Neural cell (in vitro differentiated cells): ENCODE results near the gene SUMO2. TPM values are rescaled to one million over a fixed set of nuclear protein-coding genes. Genes with fewer than 3 reads are reported as not detected.
"Not testable (repeated sequence)": the region's sequence is repeated elsewhere in the genome, so short reads cannot be mapped to it uniquely, and the experiment has no call there.

ENCODE experiments used
- H2AFZ ChIP-seq: fragments of 200-600, 300-800 bp; sonication (generic), shearing (Covaris generic); 2 replicates; pipeline ENCODE4 v1.6.0; 2014; ENCODE audit warnings: low read depth, mild to moderate bottlenecking, antibody characterized with exemption, low read length, moderate library complexity
- H3F3A ChIP-seq: fragments of 200-600 bp; shearing (Covaris generic); 2 replicates; pipeline ENCODE4 v1.6.1; 2016; ENCODE audit warnings: mild to moderate bottlenecking, moderate library complexity, mixed read lengths, antibody characterized with exemption, low read length; ENCODE audit not compliant: insufficient read depth, poor library complexity, severe bottlenecking
- H3K27ac ChIP-seq: fragments of 200-600, 300-800 bp; sonication (generic), shearing (Covaris generic); 2 replicates; pipeline ENCODE4 v1.5.1; 2014; ENCODE audit warnings: mild to moderate bottlenecking, low read length, moderate library complexity
- H3K27me3 ChIP-seq: fragments of 300-800, 200-600 bp; sonication (generic), shearing (Covaris generic); 2 replicates; pipeline ENCODE4 v1.6.0; 2014; ENCODE audit warnings: mild to moderate bottlenecking, low read depth, low read length, moderate library complexity; ENCODE audit not compliant: insufficient read depth
- H3K36me3 ChIP-seq: fragments of 300-800, 200-600 bp; sonication (generic), shearing (Covaris generic); 2 replicates; pipeline ENCODE4 v1.5.1; 2014; ENCODE audit warnings: mild to moderate bottlenecking, antibody characterized with exemption, low read length, moderate library complexity; ENCODE audit not compliant: insufficient read depth
- H3K4me2 ChIP-seq: fragments of 300-800, 200-600 bp; sonication (generic), shearing (Covaris generic); 2 replicates; pipeline ENCODE4 v1.6.0; 2014; ENCODE audit warnings: mild to moderate bottlenecking, low read length
- H3K4me3 ChIP-seq: fragments of 300-800, 200-600 bp; sonication (generic), shearing (Covaris generic); 2 replicates; pipeline ENCODE4 v1.5.1; 2014; ENCODE audit warnings: mild to moderate bottlenecking, low read length, moderate library complexity
- H3K79me2 ChIP-seq: fragments of 200-600 bp; shearing (Covaris generic); replicated peaks from 2 replicates; pipeline ENCODE4 v1.6.0; 2014; ENCODE audit warnings: mild to moderate bottlenecking, low read length, moderate library complexity; ENCODE audit not compliant: insufficient read depth
- H3K9ac ChIP-seq: fragments of 300-800, 200-600 bp; sonication (generic), shearing (Covaris generic); 2 replicates; pipeline ENCODE4 v1.6.1; 2016; ENCODE audit warnings: mild to moderate bottlenecking, low read length, mixed read lengths
- H3K9me2 ChIP-seq: fragments of 200-600 bp; shearing (Covaris generic); 2 replicates; pipeline ENCODE4 v1.6.1; 2016; ENCODE audit warnings: mild to moderate bottlenecking, low read length, mixed read lengths; ENCODE audit not compliant: insufficient read depth
- H3K9me3 ChIP-seq: fragments of 200-600, 300-800 bp; sonication (generic), shearing (Covaris generic); 2 replicates; pipeline ENCODE4 v1.6.1; 2016; ENCODE audit warnings: mild to moderate bottlenecking, mixed run types, low read length, moderate library complexity, mixed read lengths
- H4K20me1 ChIP-seq: fragments of 200-600 bp; shearing (Covaris generic); 2 replicates; pipeline ENCODE4 v1.6.1; 2016; ENCODE audit warnings: mild to moderate bottlenecking, mixed run types; ENCODE audit not compliant: insufficient read depth
- EP300 ChIP-seq: fragments of 450-650 bp; conservative IDR thresholded peaks from 2 replicates; pipeline ENCODE4 v1.6.1; 2014; ENCODE audit warnings: antibody characterized with exemption, mild to moderate bottlenecking, moderate library complexity; ENCODE audit not compliant: poor library complexity, severe bottlenecking
- EZH2 ChIP-seq: fragments of 200-600, 300-800 bp; shearing (Covaris generic), sonication (generic); IDR thresholded peaks from 2 replicates; pipeline ENCODE4 v1.6.1; 2014; ENCODE audit warnings: antibody characterized with exemption, low read length, borderline replicate concordance, mild to moderate bottlenecking; ENCODE audit not compliant: insufficient read depth, poor library complexity, severe bottlenecking
- MXI1 ChIP-seq: fragments of 450-650 bp; conservative IDR thresholded peaks from 2 replicates; pipeline ENCODE4 v1.6.1; 2014; ENCODE audit warnings: antibody characterized with exemption, mild to moderate bottlenecking; ENCODE audit not compliant: poor library complexity, severe bottlenecking
- POLR2AphosphoS5 ChIP-seq: IDR thresholded peaks from 2 replicates; pipeline ENCODE4 v1.6.1; 2012
- RAD21 ChIP-seq: fragments of 450-650 bp; conservative IDR thresholded peaks from 2 replicates; pipeline ENCODE4 v1.6.1; 2014; ENCODE audit warnings: antibody characterized with exemption, mild to moderate bottlenecking, moderate library complexity
- SMC3 ChIP-seq: fragments of 450-650 bp; conservative IDR thresholded peaks from 2 replicates; pipeline ENCODE4 v1.6.1; 2014; ENCODE audit warnings: antibody characterized with exemption, mild to moderate bottlenecking, moderate library complexity; ENCODE audit not compliant: poor library complexity
- TAF1 ChIP-seq: IDR thresholded peaks from 2 replicates; pipeline ENCODE4 v1.6.1; 2012; ENCODE audit warnings: low read depth
- polyA plus RNA-seq: library from polyadenylated mRNA; depleted of rRNA; stranded (reverse); fragments of >200 nt; gene quantifications from 2 replicates; pipeline ENCODE4 v1.2.3, GENCODE V29; 2014
- TF ChIP-seq, protein P1 (sequence below): IDR thresholded peaks from 2 replicates; pipeline ENCODE4 v1.6.1; 2012; ENCODE audit warnings: borderline replicate concordance
- TF ChIP-seq, protein P2 (sequence below): fragments of 450-650 bp; IDR thresholded peaks from 2 replicates; pipeline ENCODE4 v1.5.1; 2014; ENCODE audit warnings: antibody characterized with exemption, mild to moderate bottlenecking, moderate library complexity; ENCODE audit not compliant: poor library complexity, severe bottlenecking

The SUMO2 gene
- polyA plus RNA-seq, 1 donor from 2014 or later, result 283 TPM

DNA sequence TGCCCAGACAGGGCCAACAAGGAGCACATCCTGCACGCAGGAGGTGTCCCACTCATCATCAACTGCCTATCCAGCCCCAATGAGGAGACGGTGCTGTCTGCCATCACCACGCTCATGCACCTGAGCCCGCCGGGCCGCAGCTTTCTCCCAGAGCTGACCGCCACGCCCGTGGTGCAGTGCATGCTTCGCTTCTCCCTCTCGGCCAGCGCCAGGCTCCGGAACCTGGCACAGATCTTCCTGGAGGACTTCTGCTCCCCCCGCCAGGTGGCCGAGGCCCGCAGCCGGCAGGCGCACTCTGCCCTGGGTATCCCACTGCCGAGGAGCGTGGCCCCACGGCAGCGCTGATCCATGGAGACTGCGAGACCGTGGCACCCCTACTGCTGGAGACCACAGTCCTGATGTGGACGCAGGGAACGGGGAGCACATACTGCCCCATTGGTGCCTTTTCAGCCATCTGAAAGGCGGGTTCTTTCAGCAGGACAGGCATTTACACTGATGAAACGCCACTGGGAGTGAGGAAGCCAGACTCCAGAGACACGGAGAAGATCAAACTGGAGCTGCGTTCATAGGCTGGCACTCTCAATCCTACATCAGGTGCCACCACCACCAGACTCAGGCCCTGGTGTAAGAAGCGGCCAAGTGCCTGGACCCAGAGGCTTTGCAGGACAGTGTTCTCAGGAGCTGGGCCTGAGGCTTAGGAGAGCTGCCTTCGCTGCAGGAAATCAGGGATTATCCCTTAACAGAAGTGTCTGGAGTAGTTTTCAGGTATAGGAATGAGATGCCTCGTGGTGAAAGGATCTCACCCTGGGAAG is 53.9 kb downstream of the SUMO2 start:
- H3K36me3 ChIP-seq, result no peaks in the 10 kb centered on the region
- no peak overlapping the region for H3K9ac ChIP-seq
- no peak overlapping the region for H3K4me3 ChIP-seq
- TF ChIP-seq SMC3, result no peak
- TF ChIP-seq, protein P1, sequence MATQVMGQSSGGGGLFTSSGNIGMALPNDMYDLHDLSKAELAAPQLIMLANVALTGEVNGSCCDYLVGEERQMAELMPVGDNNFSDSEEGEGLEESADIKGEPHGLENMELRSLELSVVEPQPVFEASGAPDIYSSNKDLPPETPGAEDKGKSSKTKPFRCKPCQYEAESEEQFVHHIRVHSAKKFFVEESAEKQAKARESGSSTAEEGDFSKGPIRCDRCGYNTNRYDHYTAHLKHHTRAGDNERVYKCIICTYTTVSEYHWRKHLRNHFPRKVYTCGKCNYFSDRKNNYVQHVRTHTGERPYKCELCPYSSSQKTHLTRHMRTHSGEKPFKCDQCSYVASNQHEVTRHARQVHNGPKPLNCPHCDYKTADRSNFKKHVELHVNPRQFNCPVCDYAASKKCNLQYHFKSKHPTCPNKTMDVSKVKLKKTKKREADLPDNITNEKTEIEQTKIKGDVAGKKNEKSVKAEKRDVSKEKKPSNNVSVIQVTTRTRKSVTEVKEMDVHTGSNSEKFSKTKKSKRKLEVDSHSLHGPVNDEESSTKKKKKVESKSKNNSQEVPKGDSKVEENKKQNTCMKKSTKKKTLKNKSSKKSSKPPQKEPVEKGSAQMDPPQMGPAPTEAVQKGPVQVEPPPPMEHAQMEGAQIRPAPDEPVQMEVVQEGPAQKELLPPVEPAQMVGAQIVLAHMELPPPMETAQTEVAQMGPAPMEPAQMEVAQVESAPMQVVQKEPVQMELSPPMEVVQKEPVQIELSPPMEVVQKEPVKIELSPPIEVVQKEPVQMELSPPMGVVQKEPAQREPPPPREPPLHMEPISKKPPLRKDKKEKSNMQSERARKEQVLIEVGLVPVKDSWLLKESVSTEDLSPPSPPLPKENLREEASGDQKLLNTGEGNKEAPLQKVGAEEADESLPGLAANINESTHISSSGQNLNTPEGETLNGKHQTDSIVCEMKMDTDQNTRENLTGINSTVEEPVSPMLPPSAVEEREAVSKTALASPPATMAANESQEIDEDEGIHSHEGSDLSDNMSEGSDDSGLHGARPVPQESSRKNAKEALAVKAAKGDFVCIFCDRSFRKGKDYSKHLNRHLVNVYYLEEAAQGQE, result no peak
- TF ChIP-seq POLR2AphosphoS5, result no peak
- no peak for TF ChIP-seq RAD21
- no peak for TF ChIP-seq EZH2
- no peak for TF ChIP-seq MXI1
- no peak for TF ChIP-seq TAF1
- TF ChIP-seq, protein P2, sequence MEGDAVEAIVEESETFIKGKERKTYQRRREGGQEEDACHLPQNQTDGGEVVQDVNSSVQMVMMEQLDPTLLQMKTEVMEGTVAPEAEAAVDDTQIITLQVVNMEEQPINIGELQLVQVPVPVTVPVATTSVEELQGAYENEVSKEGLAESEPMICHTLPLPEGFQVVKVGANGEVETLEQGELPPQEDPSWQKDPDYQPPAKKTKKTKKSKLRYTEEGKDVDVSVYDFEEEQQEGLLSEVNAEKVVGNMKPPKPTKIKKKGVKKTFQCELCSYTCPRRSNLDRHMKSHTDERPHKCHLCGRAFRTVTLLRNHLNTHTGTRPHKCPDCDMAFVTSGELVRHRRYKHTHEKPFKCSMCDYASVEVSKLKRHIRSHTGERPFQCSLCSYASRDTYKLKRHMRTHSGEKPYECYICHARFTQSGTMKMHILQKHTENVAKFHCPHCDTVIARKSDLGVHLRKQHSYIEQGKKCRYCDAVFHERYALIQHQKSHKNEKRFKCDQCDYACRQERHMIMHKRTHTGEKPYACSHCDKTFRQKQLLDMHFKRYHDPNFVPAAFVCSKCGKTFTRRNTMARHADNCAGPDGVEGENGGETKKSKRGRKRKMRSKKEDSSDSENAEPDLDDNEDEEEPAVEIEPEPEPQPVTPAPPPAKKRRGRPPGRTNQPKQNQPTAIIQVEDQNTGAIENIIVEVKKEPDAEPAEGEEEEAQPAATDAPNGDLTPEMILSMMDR, result no peak
- no peak for TF ChIP-seq EP300
- H3K27ac ChIP-seq, result no peak overlapping the region
- no peaks in the 10 kb centered on the region for H3K27me3 ChIP-seq
- H2AFZ ChIP-seq, result no peak overlapping the region
- no peaks in the 10 kb centered on the region for H3K9me2 ChIP-seq
- H3K4me2 ChIP-seq, result no peak overlapping the region
- no peaks in the 10 kb centered on the region for H3K9me3 ChIP-seq
- H4K20me1 ChIP-seq, result no peaks in the 10 kb centered on the region
- no peaks in the 10 kb centered on the region for H3K79me2 ChIP-seq
- H3F3A ChIP-seq, result no peaks in the 10 kb centered on the region

DNA sequence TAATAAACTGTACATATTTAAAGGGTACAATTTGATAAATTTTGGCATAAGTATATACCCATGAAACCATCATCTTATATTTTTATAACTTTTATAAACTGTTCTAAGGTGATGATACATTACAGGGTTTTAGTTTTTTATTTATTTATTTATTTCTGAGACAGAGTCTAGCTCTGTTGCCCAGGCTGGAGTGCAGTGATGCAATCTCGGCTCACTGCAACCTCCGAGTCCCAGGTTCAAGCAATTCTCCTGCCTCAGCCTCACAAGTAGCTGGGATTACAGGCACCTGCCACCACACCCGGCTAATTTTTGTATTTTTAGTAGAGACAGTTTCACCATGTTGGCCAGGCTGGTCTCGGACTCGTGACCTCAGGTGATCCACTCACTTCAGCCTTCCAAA is 54.8 kb downstream of the SUMO2 start:
- H2AFZ ChIP-seq, H3K36me3 ChIP-seq, H3K27ac ChIP-seq, H3F3A ChIP-seq, H3K4me3 ChIP-seq, H3K4me2 ChIP-seq, H3K79me2 ChIP-seq, H4K20me1 ChIP-seq, H3K9ac ChIP-seq, H3K27me3 ChIP-seq, H3K9me3 ChIP-seq, H3K9me2 ChIP-seq: not testable (repeated sequence)
